DMS 273 (cell line): Measurements from ENCODE around the gene LCN15.
"Not testable (repeated sequence)": the region's sequence is repeated elsewhere in the genome, so short reads cannot be mapped to it uniquely, and the experiment has no call there.

ENCODE experiments used
- DNase-seq: peaks from one replicate; lab custom pipeline; 2025; ENCODE audit not compliant: unreplicated experiment; lab: John Stamatoyannopoulos, UW

LCN15 gene

DNA sequence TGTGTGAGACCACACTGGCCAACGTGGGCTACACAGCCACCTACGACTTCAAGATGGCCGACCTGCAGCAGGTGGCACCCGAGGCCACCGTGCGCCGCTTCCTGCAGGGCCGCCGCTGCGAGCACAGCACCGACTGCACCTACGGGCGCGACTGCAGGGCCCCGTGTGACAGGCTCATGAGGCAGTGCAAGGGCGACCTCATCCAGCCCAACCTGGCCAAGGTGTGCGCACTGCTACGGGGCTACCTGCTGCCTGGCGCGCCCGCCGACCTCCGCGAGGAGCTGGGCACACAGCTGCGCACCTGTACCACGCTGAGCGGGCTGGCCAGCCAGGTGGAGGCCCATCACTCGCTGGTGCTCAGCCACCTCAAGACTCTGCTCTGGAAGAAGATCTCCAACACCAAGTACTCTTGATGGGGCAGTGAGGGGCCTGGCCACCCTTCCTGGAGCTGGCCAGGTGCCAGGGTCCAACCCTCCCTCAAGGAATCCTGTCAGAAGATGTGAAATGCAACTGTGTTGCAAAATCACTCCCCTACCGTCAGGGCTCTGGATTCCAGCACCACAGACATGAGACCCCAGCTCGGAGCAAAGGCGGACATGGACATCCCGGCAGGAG, 40.8 kb downstream of the LCN15 start:
- DNase-seq: peak; percentile 56

DNA sequence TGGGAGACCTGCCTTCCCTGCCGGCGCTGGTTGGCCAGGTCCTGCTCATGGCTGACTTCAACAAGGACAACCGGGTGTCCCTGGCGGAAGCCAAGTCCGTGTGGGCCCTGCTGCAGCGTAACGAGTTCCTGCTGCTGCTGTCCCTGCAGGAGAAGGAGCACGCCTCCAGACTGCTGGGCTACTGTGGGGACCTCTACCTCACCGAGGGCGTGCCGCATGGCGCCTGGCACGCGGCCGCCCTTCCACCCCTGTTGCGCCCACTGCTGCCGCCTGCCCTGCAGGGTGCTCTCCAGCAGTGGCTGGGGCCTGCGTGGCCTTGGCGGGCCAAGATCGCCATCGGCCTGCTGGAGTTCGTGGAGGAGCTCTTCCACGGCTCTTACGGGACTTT, 41.4 kb downstream of the LCN15 start:
- DNase-seq: peak; percentile 77

DNA sequence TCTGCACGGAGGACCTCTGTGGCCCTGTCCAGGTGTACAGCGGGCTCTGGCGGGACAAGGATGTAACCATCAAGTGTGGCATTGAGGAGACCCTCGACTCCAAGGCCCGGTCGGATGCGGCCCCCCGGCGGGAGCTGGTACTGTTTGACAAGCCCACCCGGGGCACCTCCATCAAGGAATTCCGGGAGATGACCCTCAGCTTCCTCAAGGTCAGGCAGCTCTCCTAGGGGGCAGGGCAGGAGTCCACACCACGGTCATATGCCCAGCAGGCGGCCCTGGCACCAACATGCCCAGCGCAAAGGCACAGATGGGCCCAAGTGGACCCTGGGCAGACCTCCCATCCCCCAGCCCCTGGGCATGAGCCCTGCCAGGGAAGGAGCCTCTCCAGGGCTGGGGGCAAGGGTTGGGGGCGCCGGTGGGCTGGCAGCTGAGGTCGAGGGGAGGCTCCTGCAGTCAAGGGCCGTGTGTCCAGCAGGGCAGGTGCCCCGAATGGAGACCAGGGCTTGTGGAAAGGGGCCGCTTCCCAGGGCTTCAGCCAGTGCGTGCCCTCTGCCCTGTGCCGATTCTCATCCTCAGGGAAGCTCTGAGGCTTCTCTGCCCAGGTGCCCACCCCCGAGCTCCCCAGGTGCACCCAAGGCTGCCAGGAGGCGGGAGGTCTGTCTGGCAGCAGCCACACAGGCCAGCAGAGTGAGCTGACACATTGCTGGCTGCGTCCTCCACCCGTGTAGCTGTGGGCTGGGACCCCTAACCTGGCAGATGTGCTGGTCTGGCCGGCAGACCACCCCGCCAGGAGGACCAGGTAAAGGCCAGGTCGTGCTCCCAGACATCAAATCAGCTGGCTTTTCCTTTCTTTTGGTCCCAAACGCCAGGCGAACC, 42.0 kb downstream of the LCN15 start:
- DNase-seq: peak; percentile 59

DNA sequence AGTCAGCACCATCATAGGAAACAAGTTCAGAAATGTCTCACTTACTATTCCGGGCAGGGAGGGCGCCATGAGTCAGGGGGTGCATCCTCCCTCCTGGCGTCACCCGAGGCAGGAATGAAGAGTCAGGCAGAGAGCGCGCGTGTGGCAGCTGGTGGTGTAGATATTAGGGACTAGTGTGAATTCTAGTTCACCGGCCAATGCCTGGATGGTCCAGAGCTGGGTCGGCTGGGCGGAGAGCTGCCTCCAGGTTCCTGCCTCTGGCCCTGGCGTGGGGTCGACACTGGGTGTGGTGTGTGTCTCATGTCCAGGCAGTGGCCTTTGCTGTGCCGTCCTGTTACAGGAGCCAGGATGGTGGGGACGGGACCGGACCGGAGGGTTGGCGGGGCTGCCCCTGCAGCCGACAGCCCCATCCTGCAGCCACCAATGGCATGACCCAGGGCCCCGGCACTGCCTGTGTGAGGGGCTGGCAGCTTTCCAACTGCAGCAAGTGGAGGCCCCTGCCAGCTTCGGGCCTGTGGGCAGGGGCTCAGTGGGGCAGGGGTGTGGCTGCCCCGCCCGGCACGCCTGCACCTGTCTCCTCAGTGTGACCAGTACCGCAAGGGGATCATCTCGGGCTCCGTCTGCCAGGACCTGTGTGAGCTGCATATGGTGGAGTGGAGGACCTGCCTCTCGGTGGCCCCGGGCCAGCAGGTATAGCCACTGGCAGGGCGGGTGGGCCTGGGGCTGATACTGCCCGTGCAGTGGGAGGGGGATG, 42.8 kb downstream of the LCN15 start:
- peak; percentile 73 for DNase-seq

DNA sequence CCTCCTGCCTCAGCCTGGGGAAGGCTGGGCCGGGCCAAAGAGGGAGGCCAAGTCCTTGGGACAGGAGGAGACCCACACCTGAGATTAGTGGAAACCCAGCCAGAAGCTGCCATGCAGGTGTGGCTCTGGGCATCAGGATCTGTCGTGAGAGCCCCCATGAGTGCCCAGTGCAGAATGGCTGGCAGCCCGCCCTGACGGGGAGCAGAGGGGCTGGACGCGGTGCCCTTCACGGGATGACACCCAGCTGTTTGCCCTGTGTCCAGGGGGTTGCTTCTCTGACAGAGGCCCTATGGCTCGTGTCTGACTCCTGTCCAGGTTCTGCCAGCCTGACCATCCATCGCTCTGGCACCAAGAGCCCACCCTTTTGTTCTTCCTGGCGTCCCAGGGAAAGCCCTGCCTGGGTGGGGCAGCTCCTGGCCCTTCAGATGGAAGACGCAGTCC, 43.4 kb downstream of the LCN15 start:
- no peak for DNase-seq

DNA sequence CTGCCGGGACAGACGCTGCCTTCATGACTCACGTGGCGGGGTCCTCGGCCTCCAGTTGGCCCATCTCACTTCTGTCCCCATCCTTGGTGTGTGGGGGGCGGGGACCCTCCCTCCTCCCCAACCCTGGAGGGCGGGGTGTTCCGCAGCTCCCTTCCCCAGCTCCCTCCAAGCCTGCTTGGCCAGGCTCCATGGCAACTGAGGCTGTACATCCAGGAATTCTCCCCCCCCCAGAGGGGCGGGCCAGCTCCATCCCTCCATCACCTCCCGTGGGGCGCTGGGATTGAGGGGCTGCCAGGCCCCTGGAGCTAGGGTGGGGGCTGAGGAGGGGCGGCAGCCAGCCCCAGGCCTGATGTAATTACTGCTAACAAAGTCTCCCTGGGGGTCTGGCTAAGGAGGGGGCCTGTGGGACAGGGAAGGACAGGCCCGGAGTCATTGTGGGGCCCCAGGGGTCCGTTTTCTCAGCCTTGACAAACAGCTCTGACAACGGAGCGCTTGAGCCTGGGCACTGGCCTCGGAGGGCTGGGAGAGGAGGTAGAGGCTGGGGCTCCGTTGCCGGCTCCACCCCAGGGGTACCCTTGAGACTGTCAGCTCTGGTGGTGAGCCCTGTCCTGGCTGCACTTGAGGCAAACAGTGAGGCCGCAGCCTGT, 43.9 kb downstream of the LCN15 start:
- DNase-seq: peak; percentile 61

DNA sequence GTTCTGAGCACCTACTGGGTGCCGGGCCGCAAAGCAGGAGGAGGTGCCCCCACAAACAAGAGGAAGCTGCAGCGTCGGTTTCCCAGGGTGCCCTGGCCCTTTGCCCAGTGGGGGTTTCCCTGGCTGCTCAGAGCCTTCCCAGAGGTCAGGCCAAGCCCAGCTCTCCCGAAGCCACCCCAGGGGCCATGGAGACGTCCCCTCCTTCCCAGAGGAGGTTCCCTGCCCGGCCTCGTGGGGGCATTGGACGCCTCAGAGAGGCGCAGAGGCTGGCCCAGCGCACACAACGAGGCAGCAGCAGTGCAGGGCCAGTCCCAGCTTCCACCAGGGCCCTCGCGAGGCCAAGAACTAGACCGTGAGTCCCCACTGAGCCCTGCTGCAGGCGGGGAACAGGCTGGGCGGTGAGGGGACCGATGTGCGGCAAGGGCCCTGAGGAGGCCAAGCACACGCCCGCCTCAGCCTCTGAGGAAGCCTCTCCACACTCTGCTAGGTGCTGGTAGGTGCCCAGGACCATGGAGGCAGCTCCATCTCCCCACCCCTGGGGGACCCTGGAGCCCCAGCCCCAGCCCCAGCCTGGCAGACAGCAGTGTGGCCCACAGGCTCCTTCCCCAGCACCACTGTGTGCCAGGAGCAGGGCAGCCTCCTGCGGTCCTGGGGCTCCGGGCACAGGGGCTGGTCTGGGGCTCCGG, 45.0 kb downstream of the LCN15 start:
- DNase-seq: no peak

DNA sequence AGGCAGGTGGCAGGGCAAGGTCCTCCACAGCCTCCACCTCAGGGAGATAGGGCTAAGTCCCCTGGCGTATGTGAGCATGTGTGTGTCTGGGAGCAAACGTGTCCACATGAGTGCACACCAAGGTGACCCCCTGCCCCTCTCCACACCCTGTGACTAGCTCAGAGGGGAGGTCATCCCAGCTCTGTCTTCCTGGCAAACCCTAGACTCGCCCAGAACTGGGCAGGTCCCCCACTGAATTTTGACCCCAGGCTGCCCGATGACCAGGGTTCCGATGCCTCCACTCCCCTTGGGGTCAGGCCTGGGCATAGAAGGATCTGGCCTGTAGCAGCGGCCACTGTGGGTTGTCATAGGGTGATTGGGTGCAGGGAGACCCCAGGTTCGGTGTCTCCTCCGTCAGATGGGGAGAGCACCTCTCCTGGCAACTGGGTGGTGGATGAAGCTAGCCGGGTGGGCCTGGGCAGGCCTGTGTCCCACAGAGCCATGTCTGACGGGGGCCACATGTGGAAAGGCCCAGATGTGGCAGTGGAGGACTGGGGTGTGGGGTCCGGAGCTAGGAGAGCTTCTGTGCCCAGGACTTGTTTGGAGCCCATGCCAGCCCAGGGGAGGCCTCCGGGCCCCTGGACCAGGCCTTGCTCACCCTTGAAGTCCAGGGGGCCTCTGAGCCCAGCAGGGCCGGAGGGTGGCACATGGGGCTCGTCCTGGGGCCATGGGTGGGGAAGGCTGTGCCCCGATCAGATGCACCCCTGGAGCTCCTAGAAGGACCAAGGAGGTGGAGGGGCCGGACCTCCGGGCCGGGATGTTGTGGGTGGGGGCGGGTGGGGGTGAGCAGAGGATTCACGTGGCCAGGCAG, 45.7 kb downstream of the LCN15 start:
- no peak for DNase-seq

DNA sequence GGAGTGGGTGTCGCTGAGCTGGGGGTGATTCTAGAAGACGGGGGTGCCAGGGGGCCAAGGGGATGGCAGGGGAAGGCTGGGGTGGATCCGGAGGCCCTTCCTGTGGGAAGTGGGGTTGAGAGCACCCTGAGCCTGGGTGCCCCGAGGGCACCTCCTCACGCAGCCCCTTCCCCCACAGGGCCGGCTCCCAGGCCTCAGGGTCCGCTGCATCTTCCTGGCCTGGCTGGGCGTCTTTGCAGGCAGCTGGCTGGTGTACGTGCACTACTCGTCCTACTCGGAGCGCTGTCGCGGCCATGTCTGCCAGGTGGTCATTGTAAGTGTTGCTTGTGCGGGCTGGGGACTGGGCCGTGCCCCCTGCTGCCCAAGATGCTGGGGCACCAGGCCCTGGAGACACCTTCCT, 46.9 kb downstream of the LCN15 start:
- no peak for DNase-seq

DNA sequence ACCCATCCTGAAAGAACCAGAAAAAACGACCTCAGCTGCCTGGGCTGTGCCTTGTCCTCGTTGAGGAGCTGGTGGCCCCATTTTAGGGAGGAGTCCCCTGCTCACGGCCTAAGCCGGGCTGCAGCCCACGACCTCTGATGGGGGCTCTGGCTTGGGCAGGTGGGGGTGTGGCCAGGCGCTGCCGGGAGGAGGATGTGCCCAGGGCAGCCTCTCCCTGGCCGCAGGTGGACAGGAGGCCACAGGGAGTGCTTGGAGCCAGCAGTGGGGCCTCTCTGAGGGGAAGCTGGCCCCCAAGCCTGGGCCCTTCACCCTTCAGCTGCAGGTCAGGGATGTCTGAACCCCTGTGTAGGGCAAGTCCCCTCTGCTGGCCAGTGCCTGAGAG, 49.4 kb downstream of the LCN15 start:
- no peak for DNase-seq

DNA sequence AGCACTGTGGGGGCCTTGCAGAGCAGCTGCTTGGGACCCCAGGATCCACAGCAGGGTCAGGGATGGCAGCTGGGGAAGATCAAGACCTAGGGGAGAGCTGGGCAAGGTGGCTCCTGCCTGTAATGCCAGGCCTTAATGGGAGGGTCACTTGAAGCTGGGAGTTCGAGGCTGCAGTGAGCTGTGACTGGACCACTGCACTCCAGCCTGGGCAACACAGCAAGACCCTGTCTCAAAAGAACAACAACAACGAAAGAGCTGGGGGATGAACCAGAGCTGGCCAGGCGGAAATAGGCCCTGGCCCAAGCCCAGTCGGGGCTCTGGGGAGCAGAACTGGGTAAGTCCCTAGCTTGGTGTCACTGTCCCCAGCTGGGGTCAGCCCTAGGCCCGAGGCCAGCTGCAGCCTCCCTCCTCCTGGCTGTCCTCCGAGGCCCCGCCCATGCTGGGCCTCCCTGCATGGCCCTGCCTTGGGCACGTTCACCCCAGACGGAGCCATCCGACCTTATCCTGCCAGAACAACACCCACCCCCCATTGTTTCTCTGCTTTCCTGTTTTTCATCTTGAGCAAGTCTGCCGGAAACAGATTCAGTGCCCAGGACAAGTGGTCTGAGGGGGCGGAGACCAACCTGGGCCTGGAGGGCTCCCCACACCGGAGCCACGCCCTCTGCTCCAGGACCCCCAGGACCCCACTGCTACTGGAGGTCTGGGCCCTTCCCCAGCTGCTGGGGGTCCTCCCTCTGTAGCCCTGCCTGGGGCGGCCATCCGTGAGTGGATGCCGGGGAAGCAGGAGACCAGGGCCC, 50.0 kb downstream of the LCN15 start:
- no peak for DNase-seq

DNA sequence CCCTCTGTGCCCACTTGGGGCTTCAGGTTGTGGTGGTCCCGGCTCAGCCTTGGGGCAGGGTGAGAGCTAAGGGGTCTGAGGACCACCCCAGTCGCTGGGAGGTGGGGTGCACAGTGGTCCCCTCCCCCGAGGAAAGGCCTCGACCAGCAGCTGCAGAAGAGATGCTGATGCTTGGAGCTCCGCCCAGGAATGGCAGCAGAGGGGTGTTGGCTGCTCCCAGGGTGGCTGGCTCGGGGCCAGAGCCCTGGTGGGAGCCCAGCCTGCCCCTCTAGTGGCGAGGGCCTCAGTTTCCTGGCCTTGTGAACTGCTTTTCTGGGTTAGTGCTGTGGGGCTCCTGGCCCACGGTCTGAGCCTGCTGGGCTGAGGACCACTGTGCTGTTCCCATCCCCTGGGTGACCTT, 50.8 kb downstream of the LCN15 start:
- DNase-seq: peak; percentile 75

DNA sequence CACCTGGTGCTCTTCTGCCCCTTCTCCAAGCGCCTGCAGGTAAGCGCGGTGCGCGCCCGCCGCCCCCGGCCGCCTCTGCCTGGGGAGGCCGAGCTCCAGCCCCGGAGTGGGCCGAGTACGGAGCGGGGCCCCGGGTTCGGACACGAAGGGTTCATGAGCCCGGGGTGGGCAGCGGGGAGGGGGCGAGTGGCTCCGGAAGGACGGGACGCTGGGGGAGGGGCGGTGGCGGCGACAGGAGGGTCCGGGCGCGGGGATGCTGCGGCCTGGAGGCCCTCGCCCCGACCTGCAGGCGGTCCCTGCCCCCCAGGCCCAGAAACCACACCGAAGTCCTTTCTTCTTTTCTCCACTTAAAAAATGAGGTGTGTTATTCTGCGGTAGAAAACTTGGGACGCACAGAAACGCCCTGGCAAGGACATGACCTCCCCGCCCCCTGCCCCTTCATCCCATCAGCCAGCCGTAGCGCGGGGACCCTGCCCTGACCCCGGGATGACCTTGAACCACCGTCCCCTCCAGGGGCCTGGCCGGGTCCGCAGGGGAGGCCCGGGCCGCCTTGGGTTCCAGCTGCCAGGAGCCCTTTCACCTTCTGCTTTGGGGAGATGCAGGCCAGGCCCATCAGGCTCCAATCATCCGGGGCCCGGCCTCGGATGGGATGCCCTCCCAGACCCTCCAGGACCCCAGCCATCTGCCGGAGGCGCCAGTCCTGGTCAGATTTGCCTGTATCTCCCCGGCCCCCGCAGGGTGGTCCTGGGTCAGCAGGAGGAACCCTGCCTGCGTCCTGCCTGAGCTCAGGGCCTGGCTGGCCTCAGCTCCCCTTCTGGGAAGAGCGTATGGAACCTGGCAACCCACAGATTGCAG, 51.4 kb downstream of the LCN15 start:
- DNase-seq: no peak

DNA sequence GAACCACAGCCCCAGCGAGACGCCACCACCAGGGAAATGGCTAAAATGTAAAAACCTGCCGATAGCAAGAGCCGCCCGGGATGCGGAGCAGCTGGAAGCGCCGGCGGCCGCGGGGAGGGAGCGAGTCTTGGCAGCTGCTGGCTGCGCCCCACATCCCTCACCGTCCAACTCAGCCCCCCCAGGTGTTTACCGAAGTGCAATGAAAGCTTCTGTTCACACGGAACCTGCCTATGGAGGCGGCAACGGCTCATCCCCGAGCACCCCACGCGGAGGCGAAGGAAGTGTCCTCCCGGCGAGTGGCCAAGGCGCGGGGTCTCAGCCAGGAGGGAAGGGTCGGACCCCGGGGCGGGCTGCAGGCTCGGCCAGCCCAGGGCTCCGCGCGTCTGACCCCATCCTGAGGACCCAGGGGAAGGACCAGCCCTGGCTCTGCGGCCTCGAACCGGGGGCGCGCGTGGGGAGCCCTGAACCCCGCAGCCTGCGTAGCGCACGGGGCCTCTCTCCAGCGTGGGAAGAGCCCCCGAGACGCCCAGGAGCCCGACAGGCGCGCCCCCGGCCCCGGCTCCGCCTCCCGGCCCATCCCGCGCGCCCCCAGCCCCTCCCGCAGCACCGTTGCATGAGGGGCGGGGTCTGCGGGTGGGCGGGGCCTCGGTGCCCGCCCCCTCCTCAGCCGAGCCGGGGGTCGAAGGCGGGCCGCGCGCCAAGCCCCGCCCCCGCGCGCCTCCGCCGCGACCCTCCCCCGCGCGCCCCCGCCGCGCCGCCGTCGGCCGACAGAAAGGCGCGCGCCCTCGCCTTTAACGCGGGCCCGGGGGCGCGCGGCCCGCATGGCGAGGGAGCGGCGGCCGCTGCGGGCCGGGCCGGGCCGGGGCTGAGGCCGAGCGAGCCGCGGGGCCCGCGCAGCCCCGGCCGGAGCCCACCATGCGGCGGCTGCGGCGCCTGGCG, 52.3 kb downstream of the LCN15 start, which contains the start of gene DIPK1B:
DIPK1B (plus strand) TSS at position 822 of the 939 bp plus-strand sequence; CDS start at position 916, 94 bp downstream.
- peak; percentile 82 for DNase-seq

DNA sequence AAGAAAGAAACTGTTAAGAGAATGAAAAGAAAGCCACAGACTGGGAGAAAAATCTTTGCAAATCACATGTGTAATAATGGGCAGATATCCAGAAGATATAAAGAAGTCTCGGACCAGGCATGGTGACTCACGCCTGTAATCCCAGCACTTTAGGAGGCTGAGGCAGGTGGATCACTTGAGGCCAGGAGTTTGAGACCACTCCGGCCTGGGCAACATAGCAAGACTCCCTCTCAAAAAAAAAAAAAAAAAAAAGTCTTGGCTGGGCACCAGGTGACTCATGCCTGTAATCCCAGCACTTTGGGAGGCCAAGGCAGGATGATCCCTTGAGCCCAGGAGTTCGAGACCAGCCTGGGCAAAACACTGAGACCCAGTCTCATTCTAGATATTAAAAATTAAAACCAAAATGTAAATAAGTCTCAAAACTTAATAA, 53.1 kb downstream of the LCN15 start:
- not testable (repeated sequence) for DNase-seq

DNA sequence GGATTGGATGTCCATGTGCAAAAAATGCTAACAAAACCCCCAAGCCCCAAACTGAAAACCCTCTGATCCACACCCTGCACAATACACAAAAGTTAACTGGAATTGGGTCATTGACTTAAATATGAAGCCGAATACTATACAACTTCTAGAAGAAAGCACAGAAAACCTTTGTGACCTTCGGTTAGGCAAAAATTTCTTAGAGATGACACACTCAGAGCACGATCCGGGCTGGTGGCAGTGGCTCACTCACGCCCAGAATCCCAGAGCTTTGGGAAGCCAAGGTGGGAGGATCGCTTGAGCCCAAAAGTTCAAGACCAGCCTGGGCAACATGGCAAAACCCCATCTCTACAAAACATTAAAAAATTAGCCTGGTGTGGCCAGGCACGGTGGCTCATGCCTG, 53.8 kb downstream of the LCN15 start:
- no peak for DNase-seq
